ENCODE data around the gene TMEM144. TPM values are rescaled to one million over a fixed set of nuclear protein-coding genes. Genes with fewer than 3 reads are reported as not detected.

Gene TMEM144
- polyA plus RNA-seq, 1 donor from 2014 or later, result 2.8 TPM

DNA sequence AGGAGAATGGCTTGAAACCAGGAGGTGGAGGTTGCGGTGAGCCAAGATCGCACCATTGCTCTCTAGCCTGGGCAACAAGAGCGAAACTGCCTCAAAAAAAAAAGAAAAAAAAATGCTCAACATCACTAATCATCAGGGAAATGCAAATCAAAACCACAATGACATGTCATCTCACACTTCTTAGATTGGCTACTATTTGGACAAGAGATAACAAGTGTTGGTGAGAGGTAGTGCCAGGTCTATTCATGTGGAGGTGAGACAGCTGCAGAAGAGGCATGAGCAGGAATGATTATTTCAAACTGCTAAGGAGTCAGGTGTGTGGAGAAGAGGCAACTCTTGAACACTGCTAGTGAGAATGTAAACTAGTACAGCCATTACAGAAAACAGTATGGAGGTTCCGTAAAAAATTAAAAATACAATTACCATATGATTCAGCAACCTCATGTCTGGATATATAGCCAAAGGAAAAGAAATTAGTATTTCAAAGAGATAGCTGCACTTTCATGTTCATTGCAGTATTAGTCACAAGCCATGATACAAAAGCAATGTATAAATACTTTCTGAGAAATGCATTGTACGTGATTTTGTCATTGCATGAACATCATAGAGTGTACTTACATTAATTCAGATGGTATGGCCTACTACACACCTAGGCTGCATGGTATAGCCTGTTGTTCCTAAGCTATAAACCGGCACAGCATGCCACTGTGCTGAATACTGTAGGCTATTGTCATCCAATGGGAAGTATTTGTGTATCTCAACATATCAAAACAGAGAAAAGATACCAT lies 75.3 kb downstream of the TMEM144 start:
- no peaks in the 10 kb centered on the region for H3K27me3 ChIP-seq (ENCODE audit: insufficient read depth, low read depth, low read length)
- H3K4me3 ChIP-seq (ENCODE audit: low read length), result no peak overlapping the region
- H3K36me3 ChIP-seq (ENCODE audit: insufficient read depth, low read length), result no peaks in the 10 kb centered on the region
- H3K4me2 ChIP-seq (ENCODE audit: low read length), result no peak overlapping the region
- H3K9me3 ChIP-seq (ENCODE audit: low read length), result no peaks in the 10 kb centered on the region
- H2AFZ ChIP-seq (ENCODE audit: low read depth, low read length), result no peak overlapping the region
- no peaks in the 10 kb centered on the region for H3K9me2 ChIP-seq (ENCODE audit: insufficient read depth, low read length)
- H3K9ac ChIP-seq (ENCODE audit: low read length), result no peak overlapping the region
- H4K20me1 ChIP-seq (ENCODE audit: insufficient read depth), result no peaks in the 10 kb centered on the region
- H3K79me2 ChIP-seq (replicated peaks; ENCODE audit: insufficient read depth, low read length), result no peaks in the 10 kb centered on the region
- H3K27ac ChIP-seq (ENCODE audit: low read length), result no peak overlapping the region
- TF ChIP-seq EP300 (conservative IDR thresholded peaks at IDR 0.05; ENCODE audit: poor library complexity, severe bottlenecking) (no peak), TAF1 (IDR thresholded peaks at IDR 0.05; ENCODE audit: low read depth) (no peak), POLR2AphosphoS5 (IDR thresholded peaks at IDR 0.05) (no peak), MXI1 (conservative IDR thresholded peaks at IDR 0.05; ENCODE audit: poor library complexity, severe bottlenecking) (no peak), SMC3 (conservative IDR thresholded peaks at IDR 0.05; ENCODE audit: poor library complexity) (no peak), RAD21 (conservative IDR thresholded peaks at IDR 0.05) (no peak), EZH2 (IDR thresholded peaks at IDR 0.05; ENCODE audit: borderline replicate concordance, insufficient read depth, low read length, poor library complexity, severe bottlenecking) (no peak)
- TF ChIP-seq, protein P1, sequence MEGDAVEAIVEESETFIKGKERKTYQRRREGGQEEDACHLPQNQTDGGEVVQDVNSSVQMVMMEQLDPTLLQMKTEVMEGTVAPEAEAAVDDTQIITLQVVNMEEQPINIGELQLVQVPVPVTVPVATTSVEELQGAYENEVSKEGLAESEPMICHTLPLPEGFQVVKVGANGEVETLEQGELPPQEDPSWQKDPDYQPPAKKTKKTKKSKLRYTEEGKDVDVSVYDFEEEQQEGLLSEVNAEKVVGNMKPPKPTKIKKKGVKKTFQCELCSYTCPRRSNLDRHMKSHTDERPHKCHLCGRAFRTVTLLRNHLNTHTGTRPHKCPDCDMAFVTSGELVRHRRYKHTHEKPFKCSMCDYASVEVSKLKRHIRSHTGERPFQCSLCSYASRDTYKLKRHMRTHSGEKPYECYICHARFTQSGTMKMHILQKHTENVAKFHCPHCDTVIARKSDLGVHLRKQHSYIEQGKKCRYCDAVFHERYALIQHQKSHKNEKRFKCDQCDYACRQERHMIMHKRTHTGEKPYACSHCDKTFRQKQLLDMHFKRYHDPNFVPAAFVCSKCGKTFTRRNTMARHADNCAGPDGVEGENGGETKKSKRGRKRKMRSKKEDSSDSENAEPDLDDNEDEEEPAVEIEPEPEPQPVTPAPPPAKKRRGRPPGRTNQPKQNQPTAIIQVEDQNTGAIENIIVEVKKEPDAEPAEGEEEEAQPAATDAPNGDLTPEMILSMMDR (IDR thresholded peaks at IDR 0.05; ENCODE audit: poor library complexity, severe bottlenecking), result no peak
- TF ChIP-seq, protein P2, sequence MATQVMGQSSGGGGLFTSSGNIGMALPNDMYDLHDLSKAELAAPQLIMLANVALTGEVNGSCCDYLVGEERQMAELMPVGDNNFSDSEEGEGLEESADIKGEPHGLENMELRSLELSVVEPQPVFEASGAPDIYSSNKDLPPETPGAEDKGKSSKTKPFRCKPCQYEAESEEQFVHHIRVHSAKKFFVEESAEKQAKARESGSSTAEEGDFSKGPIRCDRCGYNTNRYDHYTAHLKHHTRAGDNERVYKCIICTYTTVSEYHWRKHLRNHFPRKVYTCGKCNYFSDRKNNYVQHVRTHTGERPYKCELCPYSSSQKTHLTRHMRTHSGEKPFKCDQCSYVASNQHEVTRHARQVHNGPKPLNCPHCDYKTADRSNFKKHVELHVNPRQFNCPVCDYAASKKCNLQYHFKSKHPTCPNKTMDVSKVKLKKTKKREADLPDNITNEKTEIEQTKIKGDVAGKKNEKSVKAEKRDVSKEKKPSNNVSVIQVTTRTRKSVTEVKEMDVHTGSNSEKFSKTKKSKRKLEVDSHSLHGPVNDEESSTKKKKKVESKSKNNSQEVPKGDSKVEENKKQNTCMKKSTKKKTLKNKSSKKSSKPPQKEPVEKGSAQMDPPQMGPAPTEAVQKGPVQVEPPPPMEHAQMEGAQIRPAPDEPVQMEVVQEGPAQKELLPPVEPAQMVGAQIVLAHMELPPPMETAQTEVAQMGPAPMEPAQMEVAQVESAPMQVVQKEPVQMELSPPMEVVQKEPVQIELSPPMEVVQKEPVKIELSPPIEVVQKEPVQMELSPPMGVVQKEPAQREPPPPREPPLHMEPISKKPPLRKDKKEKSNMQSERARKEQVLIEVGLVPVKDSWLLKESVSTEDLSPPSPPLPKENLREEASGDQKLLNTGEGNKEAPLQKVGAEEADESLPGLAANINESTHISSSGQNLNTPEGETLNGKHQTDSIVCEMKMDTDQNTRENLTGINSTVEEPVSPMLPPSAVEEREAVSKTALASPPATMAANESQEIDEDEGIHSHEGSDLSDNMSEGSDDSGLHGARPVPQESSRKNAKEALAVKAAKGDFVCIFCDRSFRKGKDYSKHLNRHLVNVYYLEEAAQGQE (IDR thresholded peaks at IDR 0.05; ENCODE audit: borderline replicate concordance), result no peak
- no peaks in the 10 kb centered on the region for H3F3A ChIP-seq (ENCODE audit: insufficient read depth, low read length, poor library complexity, severe bottlenecking)

DNA sequence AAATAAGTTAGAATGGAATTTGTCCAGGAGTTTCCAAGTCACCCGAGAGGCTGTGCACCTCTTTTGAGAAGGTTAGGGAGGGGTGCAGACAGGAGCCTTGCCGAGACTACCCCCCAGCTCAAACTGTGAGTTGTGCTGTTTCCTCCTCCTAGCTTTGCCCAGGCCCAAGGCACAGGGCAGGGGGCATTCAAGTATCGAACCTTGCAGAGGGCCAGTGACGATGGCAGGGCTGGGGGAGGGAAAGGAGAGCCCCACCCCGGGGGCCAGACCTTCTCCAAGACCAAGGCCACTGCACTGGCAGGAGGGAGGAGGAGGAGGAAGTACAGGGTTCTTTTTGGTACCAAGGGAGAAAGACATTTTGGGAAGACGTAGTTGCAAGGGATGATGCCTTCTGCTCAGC lies 80.6 kb downstream of the TMEM144 start:
- Histone ChIP-seq H3K9ac (ENCODE audit: low read length) (no peak overlapping the region), H3K79me2 (replicated peaks; ENCODE audit: insufficient read depth, low read length) (no peaks in the 10 kb centered on the region), H3F3A (ENCODE audit: insufficient read depth, low read length, poor library complexity, severe bottlenecking) (no peaks in the 10 kb centered on the region), H2AFZ (ENCODE audit: low read depth, low read length) (no peak overlapping the region), H3K9me2 (ENCODE audit: insufficient read depth, low read length) (no peaks in the 10 kb centered on the region), H3K4me3 (ENCODE audit: low read length) (no peak overlapping the region), H3K27me3 (ENCODE audit: insufficient read depth, low read depth, low read length) (no peaks in the 10 kb centered on the region), H3K9me3 (ENCODE audit: low read length) (peaks cover 9% of the 10 kb centered on the region), H3K4me2 (ENCODE audit: low read length) (no peak overlapping the region), H3K27ac (ENCODE audit: low read length) (no peak overlapping the region), H3K36me3 (ENCODE audit: insufficient read depth, low read length) (no peaks in the 10 kb centered on the region), H4K20me1 (ENCODE audit: insufficient read depth) (no peaks in the 10 kb centered on the region)
- TF ChIP-seq EZH2 (IDR thresholded peaks at IDR 0.05; ENCODE audit: borderline replicate concordance, insufficient read depth, low read length, poor library complexity, severe bottlenecking) (no peak), POLR2AphosphoS5 (IDR thresholded peaks at IDR 0.05) (no peak), EP300 (conservative IDR thresholded peaks at IDR 0.05; ENCODE audit: poor library complexity, severe bottlenecking) (no peak)
- TF ChIP-seq, protein P2 (IDR thresholded peaks at IDR 0.05; ENCODE audit: borderline replicate concordance), result no peak
